ENCODE data around the gene EIF3A. TPM values are rescaled to one million over a fixed set of nuclear protein-coding genes. Genes with fewer than 3 reads are reported as not detected.
"Not testable (repeated sequence)": the region's sequence is repeated elsewhere in the genome, so short reads cannot be mapped to it uniquely, and the experiment has no call there.

The EIF3A gene
- total RNA-seq, 2 donors from 2014 or later: 124 to 127 TPM

- no peaks in the 10 kb centered on the region for H3K4me1 ChIP-seq
- no peaks in the 10 kb centered on the region for H3K36me3 ChIP-seq
- no peaks in the 10 kb centered on the region for H3K27me3 ChIP-seq
- H3K4me3 ChIP-seq: peak within 1 kb of the TSS; percentile 82
- peak within 1 kb of the TSS; percentile 73 for H3K27ac ChIP-seq
- no peaks in the 10 kb centered on the region for H3K9me3 ChIP-seq
- DNase-seq: peak; percentile 86
- intact Hi-C loops (cut with DNase I): no loop called here
- H3K9ac ChIP-seq (ENCODE audit: low read depth in 2 of 2, low read length in 2 of 2): peak within 1 kb of the TSS; percentile 67 to 87
- TF ChIP-seq, protein P1, sequence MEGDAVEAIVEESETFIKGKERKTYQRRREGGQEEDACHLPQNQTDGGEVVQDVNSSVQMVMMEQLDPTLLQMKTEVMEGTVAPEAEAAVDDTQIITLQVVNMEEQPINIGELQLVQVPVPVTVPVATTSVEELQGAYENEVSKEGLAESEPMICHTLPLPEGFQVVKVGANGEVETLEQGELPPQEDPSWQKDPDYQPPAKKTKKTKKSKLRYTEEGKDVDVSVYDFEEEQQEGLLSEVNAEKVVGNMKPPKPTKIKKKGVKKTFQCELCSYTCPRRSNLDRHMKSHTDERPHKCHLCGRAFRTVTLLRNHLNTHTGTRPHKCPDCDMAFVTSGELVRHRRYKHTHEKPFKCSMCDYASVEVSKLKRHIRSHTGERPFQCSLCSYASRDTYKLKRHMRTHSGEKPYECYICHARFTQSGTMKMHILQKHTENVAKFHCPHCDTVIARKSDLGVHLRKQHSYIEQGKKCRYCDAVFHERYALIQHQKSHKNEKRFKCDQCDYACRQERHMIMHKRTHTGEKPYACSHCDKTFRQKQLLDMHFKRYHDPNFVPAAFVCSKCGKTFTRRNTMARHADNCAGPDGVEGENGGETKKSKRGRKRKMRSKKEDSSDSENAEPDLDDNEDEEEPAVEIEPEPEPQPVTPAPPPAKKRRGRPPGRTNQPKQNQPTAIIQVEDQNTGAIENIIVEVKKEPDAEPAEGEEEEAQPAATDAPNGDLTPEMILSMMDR (IDR thresholded peaks at IDR 0.05): no peak
Observed at GRCh38 chr10:119103903-119104653, 23.5 kb upstream of the EIF3A start, which contains the start of gene DENND10. Gene DENND10 (plus strand): TSS chr10:119104113. CDS start chr10:119104143, 30 bp downstream.

- H3K9ac ChIP-seq (ENCODE audit: low read depth in 2 of 2, low read length in 2 of 2): no peak overlapping the region
- H3K9me3 ChIP-seq: no peaks in the 10 kb centered on the region
- H3K27ac ChIP-seq: no peak overlapping the region
- TF ChIP-seq, protein P1 (IDR thresholded peaks at IDR 0.05): no peak
- intact Hi-C loops (cut with DNase I): no loop called here
- no peaks in the 10 kb centered on the region for H3K27me3 ChIP-seq
- H3K4me3 ChIP-seq: no peak overlapping the region
- no peak for DNase-seq
- H3K36me3 ChIP-seq: no peaks in the 10 kb centered on the region
- no peaks in the 10 kb centered on the region for H3K4me1 ChIP-seq
Observed at GRCh38 chr10:119103241-119103902, 22.8 kb upstream of the EIF3A start.

- peak overlapping the region; percentile 77 for H3K27ac ChIP-seq
Observed at GRCh38 chr10:119101366-119102098, 20.9 kb upstream of the EIF3A start.

DNA sequence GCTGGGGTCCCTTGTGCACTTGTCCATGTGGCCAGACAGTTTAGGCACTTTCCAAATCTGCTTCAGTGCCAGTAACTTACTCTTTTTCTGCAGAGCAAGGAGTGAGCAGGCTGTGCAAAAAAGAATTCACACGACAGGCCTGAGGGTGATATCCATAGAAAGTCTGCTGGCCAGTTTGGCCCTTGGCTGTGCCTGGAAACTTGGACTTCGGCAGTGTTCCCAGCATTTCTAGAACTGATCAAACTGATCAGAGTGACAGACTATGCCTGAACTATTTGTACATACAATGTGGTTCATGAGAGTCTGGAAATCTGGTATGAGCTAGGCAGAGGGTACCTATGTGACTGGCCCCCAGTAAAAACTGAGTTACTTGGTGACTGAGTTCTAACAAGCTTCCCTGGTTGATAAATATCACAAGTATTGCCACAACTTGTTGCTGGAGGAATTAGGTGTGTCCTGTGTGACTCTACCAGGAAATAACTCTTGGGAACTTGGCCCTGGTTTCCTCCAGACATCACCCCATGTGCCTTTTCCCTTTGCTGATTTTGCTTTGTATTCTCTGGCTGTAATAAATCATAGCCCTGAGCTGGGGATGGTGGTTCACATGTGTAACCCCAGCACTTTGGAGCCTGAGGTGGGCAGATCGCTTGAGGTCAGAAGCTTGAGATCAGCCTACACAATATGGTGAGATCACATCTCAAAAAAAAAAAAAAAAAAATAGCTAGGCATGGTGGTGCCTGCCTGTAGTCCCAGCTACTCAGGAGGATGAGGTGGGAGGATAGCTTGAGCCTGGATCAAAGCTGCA lies 20.0 kb upstream of the EIF3A start:
- H3K9ac ChIP-seq (ENCODE audit: low read depth in 2 of 2, low read length in 2 of 2): peak overlapping the region in 1 of 2 donors; percentile 42
- H3K4me1 ChIP-seq: no peaks in the 10 kb centered on the region
- no peaks in the 10 kb centered on the region for H3K36me3 ChIP-seq
- peak overlapping the region; percentile 77 for H3K27ac ChIP-seq
- intact Hi-C loops (cut with DNase I): no loop called here
- H3K27me3 ChIP-seq: no peaks in the 10 kb centered on the region
- H3K9me3 ChIP-seq: no peaks in the 10 kb centered on the region
- TF ChIP-seq, protein P1 (IDR thresholded peaks at IDR 0.05): no peak
- DNase-seq: peak; percentile 42
- no peak overlapping the region for H3K4me3 ChIP-seq

More at GRCh38 chr10:119101366-119102098, 20.9 kb upstream of the EIF3A start:
- Histone ChIP-seq H3K9me3 (no peaks in the 10 kb centered on the region), H3K4me1 (no peaks in the 10 kb centered on the region), H3K9ac (ENCODE audit: low read depth in 2 of 2, low read length in 2 of 2) (no peak overlapping the region), H3K36me3 (no peaks in the 10 kb centered on the region), H3K4me3 (no peak overlapping the region), H3K27me3 (no peaks in the 10 kb centered on the region)
- no peak for DNase-seq
- intact Hi-C loops (cut with DNase I): no loop called here
- TF ChIP-seq, protein P1 (IDR thresholded peaks at IDR 0.05): no peak

- intact Hi-C loops (cut with DNase I): no loop called here
- Histone ChIP-seq H3K27me3 (no peaks in the 10 kb centered on the region), H3K4me3 (no peak overlapping the region), H3K9ac (ENCODE audit: low read depth in 2 of 2, low read length in 2 of 2) (no peak overlapping the region), H3K4me1 (no peaks in the 10 kb centered on the region), H3K36me3 (no peaks in the 10 kb centered on the region), H3K27ac (no peak overlapping the region), H3K9me3 (no peaks in the 10 kb centered on the region)
- no peak for DNase-seq
- TF ChIP-seq, protein P1 (IDR thresholded peaks at IDR 0.05): no peak
Observed at GRCh38 chr10:119098576-119098975, 18.0 kb upstream of the EIF3A start.

- H3K9me3 ChIP-seq; H3K9ac ChIP-seq (ENCODE audit: low read depth in 2 of 2, low read length in 2 of 2); intact Hi-C loops (cut with DNase I); H3K36me3 ChIP-seq; H3K4me1 ChIP-seq; H3K27ac ChIP-seq; DNase-seq; H3K27me3 ChIP-seq; H3K4me3 ChIP-seq: not testable (repeated sequence)
Observed at GRCh38 chr10:119096641-119097415, 16.2 kb upstream of the EIF3A start.

Measured in colonic mucosa (tissue), 4 donors.